OCI-LY7 (cell line): ENCODE results near the gene KRTAP10-10.

Experiments used
- CTCF ChIP-seq: fragments of 200-600 bp; sonication (generic); conservative IDR thresholded peaks from 2 replicates; pipeline ENCODE4 v1.5.1; 2014; ENCODE audit warnings: mild to moderate bottlenecking, antibody characterized with exemption, low read length, moderate library complexity, mixed read lengths
- EZH2phosphoT487 ChIP-seq: fragments of 200-600 bp; sonication (generic); IDR thresholded peaks from 2 replicates; pipeline ENCODE4 v1.6.1; 2018; ENCODE audit warnings: low read depth, borderline replicate concordance, mild to moderate bottlenecking, mixed run types, antibody characterized with exemption, low read length, moderate library complexity, mixed read lengths

- TF ChIP-seq CTCF, result no peak
- no peak for TF ChIP-seq EZH2phosphoT487
Observed at GRCh38 chr21:44657635-44658540, 20.7 kb downstream of the KRTAP10-10 start, which contains the start of gene KRTAP12-3.
